Endothelial cell of umbilical vein (primary cell): ENCODE results near the gene NEO1. TPM values are rescaled to one million over a fixed set of nuclear protein-coding genes. Genes with fewer than 3 reads are reported as not detected.

Source experiments
- BruUV-seq: library from RNA; stranded (reverse); fragments of 400-500 nt; replicated peaks from 2 replicates; lab custom pipeline; 2021; lab: Mats Ljungman, UMichigan
- CTCF ChIA-PET: fragments of 300-600, 350-600 bp; sonication (Branson Sonifier 250); formaldehyde crosslinking; loops from one replicate; lab custom pipeline; 2021; ENCODE audit warnings: antibody characterized with exemption, inconsistent platforms; lab: Charles Lee
- POLR2A ChIA-PET: fragments of 300-600, 350-600 bp; sonication (Branson Sonifier 250); formaldehyde crosslinking; loops from one replicate; lab custom pipeline; 2021; ENCODE audit warnings: antibody characterized with exemption, inconsistent platforms; lab: Charles Lee
- DNase-seq: peaks from one replicate; pipeline ENCODE4 v3.0.0-alpha.2; 2011; ENCODE audit warnings: low read depth, low spot score
- FAIRE-seq: peaks from 2 replicates; lab custom pipeline; 2011; peaks lifted over from hg19 to GRCh38; lab: Jason Lieb, UNC
- H2AFZ ChIP-seq: 2 replicates; pipeline ENCODE4 v1.6.0; 2012; ENCODE audit warnings: low read depth, low read length, control low read depth, inconsistent platforms
- H3K27ac ChIP-seq: 2 replicates; pipeline ENCODE4 v1.5.1; 2011; ENCODE audit warnings: low read depth, mild to moderate bottlenecking, control low read depth, low read length, moderate library complexity; ENCODE audit not compliant: insufficient read depth
- H3K27me3 ChIP-seq, 2 experiments: 2 replicates each; pipeline versions ENCODE4 v1.6.0 to v1.6.1; 2011; ENCODE audit warnings: low read length in 2 of 2, mixed read lengths in 1 of 2; ENCODE audit not compliant: control insufficient read depth in 2 of 2, insufficient read depth in 2 of 2
- H3K36me3 ChIP-seq, 2 experiments: 2 replicates in 1 of 2; 3 replicates in 1 of 2; pipeline ENCODE4 v1.5.1; 2011; ENCODE audit warnings: low read length in 2 of 2, mild to moderate bottlenecking in 1 of 2, moderate library complexity in 1 of 2; ENCODE audit not compliant: control insufficient read depth in 2 of 2, insufficient read depth in 2 of 2; ENCODE audit errors: extremely low read depth in 1 of 2
- H3K4me1 ChIP-seq: 3 replicates; pipeline ENCODE4 v1.5.1; 2011; ENCODE audit warnings: mild to moderate bottlenecking, low read length; ENCODE audit not compliant: control insufficient read depth, insufficient read depth; ENCODE audit errors: extremely low read depth
- H3K4me2 ChIP-seq: 2 replicates; pipeline ENCODE4 v1.6.1; 2011; ENCODE audit warnings: low read length, control low read depth, mixed read lengths; ENCODE audit not compliant: insufficient read depth
- H3K4me3 ChIP-seq, 3 experiments: fragments of 200-600 bp in 1 of 3; sonication (generic), shearing (Covaris generic) in 1 of 3; replicated peaks in 1 of 3; 2 replicates each; pipeline ENCODE4 v1.5.1; 2011 to 2016; ENCODE audit warnings: control low read depth in 3 of 3, low read length in 3 of 3, mild to moderate bottlenecking in 2 of 3, inconsistent platforms in 1 of 3, low read depth in 1 of 3, moderate library complexity in 1 of 3; ENCODE audit not compliant: insufficient read depth in 1 of 3
- H3K79me2 ChIP-seq: 2 replicates; pipeline ENCODE4 v1.6.0; 2012; ENCODE audit warnings: low read length, inconsistent platforms; ENCODE audit not compliant: control insufficient read depth, insufficient read depth
- H3K9ac ChIP-seq: replicated peaks from 2 replicates; pipeline ENCODE3; 2011; ENCODE audit warnings: low read length, control low read depth; ENCODE audit not compliant: insufficient read depth; ENCODE audit errors: extremely low read depth
- H3K9me1 ChIP-seq: replicated peaks from 3 replicates; pipeline ENCODE4 v1.6.0; 2011; ENCODE audit warnings: mild to moderate bottlenecking, low read length; ENCODE audit not compliant: control insufficient read depth, insufficient read depth; ENCODE audit errors: extremely low read depth
- H3K9me3 ChIP-seq: replicated peaks from 2 replicates; pipeline ENCODE4 v1.5.1; 2012; ENCODE audit warnings: low read length, inconsistent platforms; ENCODE audit not compliant: control insufficient read depth, insufficient read depth
- H4K20me1 ChIP-seq: replicated peaks from 2 replicates; pipeline ENCODE3; 2011; ENCODE audit warnings: mild to moderate bottlenecking, low read length; ENCODE audit not compliant: control insufficient read depth, insufficient read depth; ENCODE audit errors: extremely low read depth
- EZH2 ChIP-seq: IDR thresholded peaks from 2 replicates; pipeline ENCODE4 v1.6.1; 2012; ENCODE audit warnings: borderline replicate concordance, low read depth, mild to moderate bottlenecking, moderate library complexity, low read length, inconsistent platforms; ENCODE audit not compliant: severe bottlenecking
- FOS ChIP-seq: IDR thresholded peaks from 2 replicates; pipeline ENCODE4 v1.6.1; 2011; ENCODE audit warnings: mild to moderate bottlenecking, low read length, moderate library complexity, borderline replicate concordance; ENCODE audit not compliant: insufficient read depth
- GATA2 ChIP-seq: IDR thresholded peaks from 2 replicates; pipeline ENCODE4 v1.7.0; 2011; ENCODE audit warnings: low read depth, mild to moderate bottlenecking, moderate library complexity, mixed read lengths, low read length; ENCODE audit not compliant: insufficient read length, insufficient read depth
- JUN ChIP-seq: IDR thresholded peaks from 2 replicates; pipeline ENCODE4 v1.6.1; 2011; ENCODE audit warnings: borderline replicate concordance, low read depth; ENCODE audit not compliant: insufficient read length, insufficient read depth
- MYC ChIP-seq: IDR thresholded peaks from one replicate; pipeline ENCODE4 v1.6.1; 2011; ENCODE audit warnings: mild to moderate bottlenecking, low read depth, low read length
- POLR2A ChIP-seq: IDR thresholded peaks from 2 replicates; pipeline ENCODE4 v1.6.1; 2012; ENCODE audit warnings: low read depth, mild to moderate bottlenecking, control low read depth, low read length
- POLR2AphosphoS5 ChIP-seq: IDR thresholded peaks from 2 replicates; pipeline ENCODE4 v1.6.1; 2012; ENCODE audit warnings: low read depth, mild to moderate bottlenecking, control low read depth, low read length, moderate library complexity; ENCODE audit not compliant: insufficient read depth
- dilution Hi-C: fragments of 300-500 bp; cut with MboI; formaldehyde crosslinking; loops from one replicate; pipeline ENCODE4 v1.15.0; 2019; ENCODE audit warnings: low sequenced_read_pairs; ENCODE audit not compliant: extremely low pct_ligation_motif_present
- intact Hi-C: fragments of 100-400 bp; cut with micrococcal nuclease; formaldehyde crosslinking; loops from one replicate; pipeline ENCODE4 v1.10.0; 2022
- polyA plus RNA-seq, 4 experiments: library from polyadenylated mRNA; depleted of rRNA in 3 of 4; stranded (reverse) in 3 of 4; unstranded in 1 of 4; fragments of >200 nt; gene quantifications; 2 replicates each; pipeline versions ENCODE4 v1.2.1 to v1.2.3, GENCODE V29; 2011 to 2012; ENCODE audit warnings: missing spikeins in 1 of 4
- total RNA-seq: library from RNA; stranded (reverse); gene quantifications from 2 replicates; pipeline ENCODE4 v1.2.3, GENCODE V29; 2021
- TF ChIP-seq, protein P1 (sequence below): IDR thresholded peaks from 2 replicates; pipeline ENCODE4 v1.6.1; 2011; ENCODE audit not compliant: insufficient read depth, insufficient read length
- TF ChIP-seq, protein P2 (sequence below), 2 donors: IDR thresholded peaks; 1 replicate in 1 of 2; 2 replicates in 1 of 2; pipeline ENCODE4 v1.5.1; 2011; ENCODE audit warnings: low read length in 2 of 2, mild to moderate bottlenecking in 2 of 2, moderate library complexity in 2 of 2, control low read depth in 1 of 2, inconsistent platforms in 1 of 2, low read depth in 1 of 2; ENCODE audit not compliant: insufficient read depth in 1 of 2; ENCODE audit errors: extremely low read depth in 1 of 2

The NEO1 gene
- total and polyA plus RNA-seq, 2 donors (not counting 3 experiments of a cell fraction or from before 2014, with no cell fraction given) = 0.12 to 0.35 TPM

DNA sequence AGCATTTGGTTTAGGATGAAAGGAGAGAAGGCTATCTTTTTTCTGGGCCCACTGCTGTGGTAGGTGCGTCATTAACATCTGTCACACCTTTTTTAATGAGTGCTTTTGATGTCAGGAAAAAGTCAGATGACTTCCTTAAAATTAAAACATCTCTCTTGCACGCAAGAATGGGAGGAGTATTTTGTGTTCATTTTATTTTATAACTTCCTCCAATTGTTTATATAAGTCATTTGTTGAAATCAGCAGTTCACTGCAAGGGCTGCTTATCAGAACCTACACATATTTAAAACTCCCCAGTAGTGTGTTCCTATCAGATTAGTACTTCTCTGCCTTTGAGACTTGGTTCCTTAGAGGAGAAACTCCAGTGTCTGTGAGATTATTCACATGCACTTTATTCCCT is 143.8 kb downstream of the NEO1 start:
- Histone ChIP-seq H3K27ac (no peak overlapping the region), H4K20me1 (no peaks in the 10 kb centered on the region), H3K9ac (no peak overlapping the region), H3K79me2 (no peaks in the 10 kb centered on the region), H3K36me3 (no peaks in the 10 kb centered on the region), H3K4me3 (no peak overlapping the region), H2AFZ (no peak overlapping the region), H3K4me2 (no peak overlapping the region), H3K27me3 (peaks cover 0 to 12% of the 10 kb centered on the region in 2 experiments), H3K9me1 (no peaks in the 10 kb centered on the region), H3K4me1 (no peaks in the 10 kb centered on the region), H3K9me3 (no peaks in the 10 kb centered on the region)
- dilution Hi-C loops = no loop called here
- no TSS peak for BruUV-seq
- no peak for FAIRE-seq
- TF ChIP-seq POLR2A (no peak), POLR2AphosphoS5 (no peak), JUN (no peak)
- TF ChIP-seq, protein P1, sequence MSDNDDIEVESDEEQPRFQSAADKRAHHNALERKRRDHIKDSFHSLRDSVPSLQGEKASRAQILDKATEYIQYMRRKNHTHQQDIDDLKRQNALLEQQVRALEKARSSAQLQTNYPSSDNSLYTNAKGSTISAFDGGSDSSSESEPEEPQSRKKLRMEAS = no peak
- DNase-seq = peak; percentile 6
- POLR2A ChIA-PET = no interaction called here
- CTCF ChIA-PET = interaction anchor here (0.6 kb wide), 1 partner anchor 517 kb away, joined by 4 read pairs; no protein-coding TSS in a partner anchor
- intact Hi-C loops = no loop called here

DNA sequence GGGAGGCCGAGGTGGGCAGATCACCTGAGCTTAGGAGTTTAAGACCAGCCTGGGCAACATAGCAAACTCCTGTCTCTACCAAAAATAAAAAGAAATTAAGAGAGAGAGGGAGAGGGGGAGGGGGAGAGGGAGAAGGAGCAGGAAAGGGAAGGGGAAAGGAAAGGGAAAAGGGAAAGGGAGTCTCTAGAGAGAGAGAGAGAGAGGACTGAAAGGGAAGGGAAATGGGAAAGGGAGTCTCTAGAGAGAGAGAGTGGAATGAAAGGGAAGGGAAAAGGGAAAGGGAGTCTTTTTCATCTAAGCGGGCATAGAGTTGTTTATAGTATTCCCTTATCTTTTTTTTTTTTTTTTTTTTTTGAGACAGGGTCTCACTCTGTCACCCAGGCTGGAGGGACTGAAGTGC is 148.1 kb downstream of the NEO1 start:
- no TSS peak for BruUV-seq
- Histone ChIP-seq H3K27me3 (peaks cover 0 to 4% of the 10 kb centered on the region in 2 experiments), H2AFZ (no peak overlapping the region), H3K4me2 (no peak overlapping the region), H3K9me1 (no peaks in the 10 kb centered on the region), H3K4me3 (no peak overlapping the region), H3K9me3 (no peaks in the 10 kb centered on the region), H3K79me2 (no peaks in the 10 kb centered on the region), H3K27ac (no peak overlapping the region), H4K20me1 (no peaks in the 10 kb centered on the region), H3K4me1 (no peaks in the 10 kb centered on the region), H3K36me3 (no peaks in the 10 kb centered on the region), H3K9ac (no peak overlapping the region)
- FAIRE-seq = no peak
- ChIA-PET CTCF (interaction anchor here (0.9 kb wide), 1 partner anchor 39 kb away, joined by 3 read pairs; no protein-coding TSS in a partner anchor), POLR2A (no interaction called here)
- TF ChIP-seq, protein P2, sequence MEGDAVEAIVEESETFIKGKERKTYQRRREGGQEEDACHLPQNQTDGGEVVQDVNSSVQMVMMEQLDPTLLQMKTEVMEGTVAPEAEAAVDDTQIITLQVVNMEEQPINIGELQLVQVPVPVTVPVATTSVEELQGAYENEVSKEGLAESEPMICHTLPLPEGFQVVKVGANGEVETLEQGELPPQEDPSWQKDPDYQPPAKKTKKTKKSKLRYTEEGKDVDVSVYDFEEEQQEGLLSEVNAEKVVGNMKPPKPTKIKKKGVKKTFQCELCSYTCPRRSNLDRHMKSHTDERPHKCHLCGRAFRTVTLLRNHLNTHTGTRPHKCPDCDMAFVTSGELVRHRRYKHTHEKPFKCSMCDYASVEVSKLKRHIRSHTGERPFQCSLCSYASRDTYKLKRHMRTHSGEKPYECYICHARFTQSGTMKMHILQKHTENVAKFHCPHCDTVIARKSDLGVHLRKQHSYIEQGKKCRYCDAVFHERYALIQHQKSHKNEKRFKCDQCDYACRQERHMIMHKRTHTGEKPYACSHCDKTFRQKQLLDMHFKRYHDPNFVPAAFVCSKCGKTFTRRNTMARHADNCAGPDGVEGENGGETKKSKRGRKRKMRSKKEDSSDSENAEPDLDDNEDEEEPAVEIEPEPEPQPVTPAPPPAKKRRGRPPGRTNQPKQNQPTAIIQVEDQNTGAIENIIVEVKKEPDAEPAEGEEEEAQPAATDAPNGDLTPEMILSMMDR (IDR thresholded peaks at IDR 0.05; ENCODE audit: extremely low read depth in 1 of 2, insufficient read depth in 1 of 2, low read depth in 1 of 2, low read length in 2 of 2) = no peak
- TF ChIP-seq EZH2 (no peak), POLR2AphosphoS5 (no peak), GATA2 (no peak), FOS (no peak), JUN (no peak), MYC (no peak), POLR2A (no peak)
- TF ChIP-seq, protein P1 = no peak
- no peak for DNase-seq
- intact Hi-C loops (no loop called here), dilution Hi-C loops (no loop called here)
